MG63 (cell line): ENCODE data around the gene GBP3. TPM values are rescaled to one million over a fixed set of nuclear protein-coding genes. Genes with fewer than 3 reads are reported as not detected.
"Not testable (repeated sequence)": the region's sequence is repeated elsewhere in the genome, so short reads cannot be mapped to it uniquely, and the experiment has no call there.

Experiments
- DNase-seq: peaks from one replicate; pipeline ENCODE4 v3.0.0-alpha.2; 2020
- H3K27me3 ChIP-seq: fragments of 250-450 bp; sonication (Bioruptor Pico); 2 replicates; pipeline ENCODE4 v1.5.1; 2020; ENCODE audit warnings: mild to moderate bottlenecking, moderate library complexity
- H3K36me3 ChIP-seq: fragments of 250-450 bp; sonication (Bioruptor Pico); 2 replicates; pipeline ENCODE4 v1.5.1; 2020; ENCODE audit warnings: mild to moderate bottlenecking, moderate library complexity
- H3K4me3 ChIP-seq: fragments of 250-450 bp; sonication (Bioruptor Pico); 2 replicates; pipeline ENCODE4 v1.5.1; 2020; ENCODE audit warnings: mild to moderate bottlenecking, moderate library complexity
- H3K9me3 ChIP-seq: fragments of 250-450 bp; sonication (Bioruptor Pico); 2 replicates; pipeline ENCODE4 v1.5.1; 2020; ENCODE audit warnings: mild to moderate bottlenecking, moderate library complexity
- total RNA-seq: library from RNA; depleted of rRNA; stranded (reverse); fragments of >200 nt; shearing (Covaris generic); gene quantifications from 2 replicates; pipeline ENCODE4 v1.2.3, GENCODE V29; 2014; ENCODE audit warnings: low replicate concordance

The GBP3 gene
- total RNA-seq, 1 experiment from 2014 or later = 18.5 TPM

DNA sequence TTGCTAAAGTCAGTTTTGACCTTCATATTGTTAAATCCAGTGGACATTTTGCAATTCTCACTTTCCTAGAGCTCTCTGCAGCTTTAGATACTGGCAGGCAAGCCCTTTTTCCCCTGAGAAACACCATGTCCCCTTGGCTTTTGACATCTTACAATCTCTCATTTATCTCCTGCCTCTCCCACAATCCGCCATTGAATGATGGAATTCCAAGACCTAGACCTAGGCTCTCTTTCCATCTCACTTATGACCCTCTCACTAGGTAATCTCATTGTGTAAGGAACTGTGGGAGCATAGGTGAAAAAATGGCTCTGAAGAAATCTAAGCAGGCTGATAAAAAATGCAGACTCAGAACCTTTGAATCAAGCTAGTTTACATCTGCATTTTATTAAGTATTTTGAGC, 32.2 kb downstream of the GBP3 start:
- no peaks in the 10 kb centered on the region for H3K27me3 ChIP-seq
- no peak overlapping the region for H3K4me3 ChIP-seq
- peaks cover 6% of the 10 kb centered on the region for H3K36me3 ChIP-seq
- DNase-seq = no peak
- no peaks in the 10 kb centered on the region for H3K9me3 ChIP-seq

DNA sequence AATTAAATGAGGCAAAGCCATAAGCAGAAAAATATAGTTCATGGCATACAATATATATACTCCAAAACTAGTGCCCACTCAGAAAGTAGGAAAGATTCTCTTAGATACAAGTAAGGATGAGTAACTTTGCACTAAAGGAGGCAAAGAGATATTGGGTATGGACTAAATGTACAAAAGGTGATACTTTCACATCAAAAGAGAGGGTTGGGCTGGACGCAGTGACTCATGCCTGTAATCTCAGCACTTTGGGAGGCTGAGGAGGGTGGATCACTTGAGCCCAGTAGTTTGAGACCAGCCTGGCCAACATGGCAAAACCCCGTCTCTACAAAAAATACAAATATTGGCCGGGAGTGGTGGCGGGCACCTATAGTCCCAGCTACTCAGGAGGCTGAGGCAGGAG, 37.0 kb downstream of the GBP3 start:
- DNase-seq = no peak
- no peak overlapping the region for H3K4me3 ChIP-seq
- no peaks in the 10 kb centered on the region for H3K27me3 ChIP-seq
- H3K9me3 ChIP-seq = no peaks in the 10 kb centered on the region
- H3K36me3 ChIP-seq = peaks cover 19% of the 10 kb centered on the region

DNA sequence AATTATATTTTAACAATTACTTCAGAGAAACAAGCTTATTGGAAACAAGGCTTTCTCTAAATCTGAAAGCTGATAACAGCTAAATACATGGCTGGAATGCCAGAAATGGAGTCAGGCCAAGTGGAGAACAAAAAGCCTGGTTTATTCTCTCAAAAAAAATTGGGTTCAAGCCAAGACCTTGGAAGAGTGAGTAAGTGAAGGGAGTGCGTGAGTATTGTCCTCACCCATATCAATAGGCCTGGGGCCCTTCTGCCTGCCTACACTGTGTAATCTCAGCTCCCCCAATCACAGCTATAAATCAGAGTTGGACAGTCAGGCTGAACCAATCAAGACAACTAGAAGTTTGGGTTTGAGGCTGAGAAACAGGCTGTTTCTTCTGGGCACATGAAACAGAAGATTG, 37.6 kb downstream of the GBP3 start:
- H3K36me3 ChIP-seq = peaks cover 17% of the 10 kb centered on the region
- no peak overlapping the region for H3K4me3 ChIP-seq
- no peaks in the 10 kb centered on the region for H3K27me3 ChIP-seq
- no peaks in the 10 kb centered on the region for H3K9me3 ChIP-seq
- DNase-seq = peak; percentile 46

DNA sequence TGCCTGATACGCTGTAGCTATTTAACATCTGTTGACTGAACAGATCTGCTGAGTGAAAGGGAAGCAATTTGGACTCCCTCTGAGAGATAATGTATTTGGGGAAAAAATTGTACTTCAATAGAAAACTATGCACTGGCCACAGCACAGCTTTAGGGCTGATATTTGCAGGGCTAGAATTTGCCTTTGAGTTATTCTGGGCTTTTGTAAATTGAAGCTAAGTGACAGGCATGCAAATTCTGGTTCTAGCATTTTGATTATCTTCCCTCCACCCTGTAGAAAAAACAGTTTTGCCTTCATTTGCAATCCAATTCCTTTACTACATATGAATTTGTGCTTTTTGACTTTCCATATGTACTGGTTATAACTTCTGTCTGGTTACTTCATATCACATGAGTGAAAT, 38.1 kb downstream of the GBP3 start:
- no peaks in the 10 kb centered on the region for H3K9me3 ChIP-seq
- no peak overlapping the region for H3K4me3 ChIP-seq
- DNase-seq = no peak
- peaks cover 17% of the 10 kb centered on the region for H3K36me3 ChIP-seq
- H3K27me3 ChIP-seq = no peaks in the 10 kb centered on the region

DNA sequence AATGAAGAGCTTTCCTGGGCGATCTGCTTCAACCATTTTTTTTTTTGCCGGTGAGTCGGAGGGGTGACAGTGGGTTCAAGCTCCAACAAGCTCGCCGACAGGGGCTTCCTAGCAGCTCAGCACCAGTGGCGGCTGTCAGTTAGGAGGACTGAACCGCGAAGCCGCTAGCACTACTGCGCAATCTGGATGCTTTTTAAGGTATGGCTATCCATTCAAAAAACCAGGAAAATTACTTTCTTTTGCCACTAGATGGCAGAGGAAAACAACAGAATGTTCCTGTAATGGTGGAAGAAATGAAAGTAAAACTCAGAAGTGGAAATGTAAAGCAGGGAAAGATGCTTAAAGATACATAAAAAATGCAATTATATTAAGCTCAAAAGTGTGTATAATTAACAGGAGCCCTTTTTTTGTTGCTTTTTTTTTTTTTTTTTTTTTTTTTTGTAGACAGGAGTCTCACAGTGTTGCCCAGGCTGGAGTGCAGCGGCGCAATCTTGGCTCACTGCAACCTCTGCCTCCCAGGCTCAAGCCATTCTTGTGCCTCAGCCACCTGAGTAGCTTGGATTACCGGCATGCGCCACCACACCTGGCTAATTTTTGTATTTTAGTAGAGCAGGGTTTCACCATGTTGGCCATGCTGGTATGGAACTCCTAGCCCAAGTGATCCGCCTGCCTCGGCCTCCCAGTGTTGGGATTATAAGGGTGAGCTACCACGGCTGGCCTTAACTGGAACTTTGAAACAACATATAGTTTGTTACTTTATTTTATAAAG, 38.7 kb downstream of the GBP3 start:
- Histone ChIP-seq H3K27me3 (no peaks in the 10 kb centered on the region), H3K36me3 (peaks cover 17% of the 10 kb centered on the region), H3K4me3 (no peak overlapping the region), H3K9me3 (no peaks in the 10 kb centered on the region)
- no peak for DNase-seq

DNA sequence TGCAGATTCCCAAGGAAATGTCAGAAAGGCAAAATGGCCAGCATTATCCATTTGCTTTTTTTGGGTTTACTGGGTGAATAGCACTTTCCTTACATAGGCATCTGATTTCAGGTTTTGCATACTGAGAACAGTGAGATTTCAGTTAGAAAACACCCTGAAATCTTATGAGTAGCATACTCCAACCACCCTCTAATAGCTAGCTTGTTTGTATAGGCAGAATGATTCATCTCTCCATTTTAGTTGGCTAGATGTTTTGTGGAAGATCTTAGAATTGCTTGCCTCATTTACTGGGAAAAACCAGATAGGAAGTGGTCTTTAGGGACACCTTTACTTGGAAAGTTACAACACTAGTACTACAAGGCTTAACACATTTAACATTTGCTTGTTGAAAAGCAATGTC, 40.6 kb downstream of the GBP3 start:
- Histone ChIP-seq H3K9me3 (no peaks in the 10 kb centered on the region), H3K4me3 (no peak overlapping the region), H3K36me3 (peaks cover 13% of the 10 kb centered on the region), H3K27me3 (no peaks in the 10 kb centered on the region)
- no peak for DNase-seq

DNA sequence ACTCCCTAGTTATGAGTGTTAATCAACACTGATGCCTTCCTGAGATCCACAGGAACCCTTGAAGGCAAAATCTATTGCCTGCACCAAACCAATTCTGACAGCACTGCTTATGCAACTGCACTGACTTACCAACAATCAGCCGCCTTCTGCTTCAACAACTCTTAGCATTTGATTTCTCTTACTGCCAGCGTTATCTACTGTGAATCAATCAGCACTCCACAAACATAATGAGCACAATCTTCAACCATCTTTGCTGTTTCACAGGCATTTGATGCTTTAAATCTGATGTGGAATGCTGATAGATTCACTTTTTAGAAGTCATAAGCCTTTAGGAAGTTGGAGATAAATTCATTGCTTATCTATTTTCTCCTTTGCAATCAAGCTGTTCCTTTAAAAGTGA, 41.2 kb downstream of the GBP3 start:
- not testable (repeated sequence) for DNase-seq, H3K4me3 ChIP-seq, H3K9me3 ChIP-seq, H3K27me3 ChIP-seq
- H3K36me3 ChIP-seq = peaks cover 13% of the 10 kb centered on the region

DNA sequence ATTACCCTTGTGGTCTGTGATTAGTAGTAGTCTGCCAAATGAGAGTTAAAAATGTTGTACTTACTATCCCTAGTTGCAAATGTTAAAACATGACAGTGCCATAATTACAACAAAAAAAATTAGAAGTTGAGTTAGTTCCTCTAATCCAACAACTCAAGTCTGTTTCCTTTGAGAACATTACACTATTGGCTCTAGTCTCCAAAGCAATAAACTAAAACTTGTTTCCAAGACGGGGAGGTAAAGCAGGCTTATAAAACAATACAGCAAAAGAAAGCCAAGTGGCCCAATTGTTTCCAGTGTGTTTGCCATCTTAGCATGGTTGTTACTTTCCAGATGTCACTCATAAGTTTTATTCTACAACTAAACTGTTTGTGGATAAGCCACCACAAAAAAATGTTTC, 41.8 kb downstream of the GBP3 start:
- DNase-seq = no peak
- Histone ChIP-seq H3K4me3 (no peak overlapping the region), H3K36me3 (peaks cover 13% of the 10 kb centered on the region), H3K27me3 (no peaks in the 10 kb centered on the region), H3K9me3 (no peaks in the 10 kb centered on the region)

DNA sequence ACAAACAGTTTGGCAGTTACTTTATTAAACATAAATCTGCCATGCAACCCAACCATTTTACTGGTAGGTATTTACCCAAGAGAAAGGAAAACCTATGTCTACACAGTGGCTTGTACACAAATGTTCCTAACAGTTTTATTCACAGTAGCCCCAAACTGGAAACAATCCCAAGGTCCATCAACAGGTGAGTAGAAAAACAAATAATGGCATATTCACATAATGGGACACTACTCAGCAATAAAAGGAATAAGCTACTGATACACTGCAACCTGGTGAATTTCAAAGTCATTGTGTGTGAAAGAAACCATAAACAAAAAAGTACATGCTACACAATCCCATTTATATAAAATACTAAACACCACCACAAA, 42.9 kb downstream of the GBP3 start:
- no peak overlapping the region for H3K4me3 ChIP-seq
- no peaks in the 10 kb centered on the region for H3K27me3 ChIP-seq
- H3K9me3 ChIP-seq = no peaks in the 10 kb centered on the region
- no peak for DNase-seq
- H3K36me3 ChIP-seq = peaks cover 13% of the 10 kb centered on the region

DNA sequence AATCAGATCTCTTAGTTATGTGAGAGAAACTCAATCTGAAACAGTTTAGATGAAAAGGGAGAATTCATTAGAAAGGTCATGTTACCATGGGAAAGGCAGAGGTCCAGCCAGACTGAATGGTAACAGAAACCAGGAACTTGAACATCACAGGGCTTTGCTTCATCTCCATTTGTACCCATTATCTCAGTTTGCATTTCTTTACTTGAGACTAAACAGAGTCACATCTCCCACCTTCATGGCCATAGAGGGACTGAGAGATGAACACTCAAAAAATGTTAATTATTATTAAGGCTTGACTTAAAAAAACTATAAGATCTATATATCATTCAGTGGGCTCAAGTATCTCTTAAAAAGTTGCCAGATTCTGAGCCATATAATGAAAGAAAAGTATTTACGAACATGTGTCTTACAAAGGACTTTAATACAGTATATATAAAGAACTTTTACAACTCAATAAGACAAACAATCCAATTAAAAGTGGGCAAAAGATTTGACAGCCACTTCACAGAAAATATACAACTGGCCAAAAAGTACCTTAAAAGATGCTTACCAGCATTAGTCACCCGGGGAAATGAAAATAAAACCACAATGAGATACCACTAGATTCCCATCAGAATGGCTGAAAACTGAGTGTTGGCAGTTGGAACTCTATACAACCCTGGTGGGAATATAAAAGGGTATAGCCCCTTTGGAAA, 43.5 kb downstream of the GBP3 start:
- no peak for DNase-seq
- H3K4me3 ChIP-seq = no peak overlapping the region
- H3K36me3 ChIP-seq = peaks cover 13% of the 10 kb centered on the region
- no peaks in the 10 kb centered on the region for H3K9me3 ChIP-seq
- H3K27me3 ChIP-seq = no peaks in the 10 kb centered on the region

DNA sequence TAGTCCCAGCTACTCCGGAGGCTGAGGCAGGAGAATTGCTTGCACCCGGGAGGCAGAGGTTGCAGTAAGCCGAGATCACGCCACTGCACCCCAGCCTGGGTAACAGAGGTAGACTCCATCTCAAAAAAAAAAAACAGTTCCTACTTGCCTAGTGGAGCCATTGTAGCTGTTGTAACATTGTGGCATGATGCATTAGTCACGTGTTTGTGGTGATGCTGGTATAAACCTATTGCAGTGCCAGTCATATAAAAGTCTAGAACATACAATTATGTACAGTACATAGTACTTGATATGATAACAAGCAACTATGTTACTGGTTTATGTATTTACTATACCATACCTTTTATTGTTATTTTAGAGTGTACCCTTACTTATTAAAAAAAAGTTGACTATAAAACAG, 46.4 kb downstream of the GBP3 start:
- DNase-seq = no peak

DNA sequence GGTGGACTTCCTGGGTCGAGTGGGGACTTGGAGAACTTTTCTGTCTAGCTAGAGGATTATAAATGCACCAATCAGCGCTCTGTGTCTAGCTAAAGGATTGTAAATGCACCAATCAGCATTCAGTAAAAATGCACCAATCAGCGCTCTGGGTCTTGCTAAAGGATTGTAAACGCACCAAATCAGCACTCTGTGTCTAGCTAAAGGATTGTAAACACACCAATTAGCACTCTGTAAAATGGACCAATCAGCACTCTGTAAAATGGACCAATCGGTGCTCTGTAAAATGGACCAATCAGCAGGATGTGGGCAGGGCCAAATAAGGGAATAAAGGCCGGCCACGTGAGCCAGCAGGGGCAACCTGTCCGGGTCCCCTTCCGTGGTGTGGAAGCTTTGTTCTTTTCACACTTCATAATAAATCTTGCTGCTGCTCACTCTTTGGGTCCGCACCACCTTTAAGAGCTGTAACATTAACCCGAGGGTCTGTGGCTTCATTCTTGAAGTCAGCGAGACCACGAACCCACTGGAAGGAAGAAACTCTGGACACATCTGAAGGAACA, 48.0 kb downstream of the GBP3 start:
- H3K27me3 ChIP-seq, H3K36me3 ChIP-seq, DNase-seq, H3K4me3 ChIP-seq, H3K9me3 ChIP-seq: not testable (repeated sequence)

More for the DNA sequence above, 46.4 kb downstream of the GBP3 start:
- H3K27me3 ChIP-seq = no peaks in the 10 kb centered on the region
- H3K36me3 ChIP-seq = no peaks in the 10 kb centered on the region; the same call in 1 of the 2 replicates
- no peaks in the 10 kb centered on the region for H3K9me3 ChIP-seq
- no peak overlapping the region for H3K4me3 ChIP-seq

DNA sequence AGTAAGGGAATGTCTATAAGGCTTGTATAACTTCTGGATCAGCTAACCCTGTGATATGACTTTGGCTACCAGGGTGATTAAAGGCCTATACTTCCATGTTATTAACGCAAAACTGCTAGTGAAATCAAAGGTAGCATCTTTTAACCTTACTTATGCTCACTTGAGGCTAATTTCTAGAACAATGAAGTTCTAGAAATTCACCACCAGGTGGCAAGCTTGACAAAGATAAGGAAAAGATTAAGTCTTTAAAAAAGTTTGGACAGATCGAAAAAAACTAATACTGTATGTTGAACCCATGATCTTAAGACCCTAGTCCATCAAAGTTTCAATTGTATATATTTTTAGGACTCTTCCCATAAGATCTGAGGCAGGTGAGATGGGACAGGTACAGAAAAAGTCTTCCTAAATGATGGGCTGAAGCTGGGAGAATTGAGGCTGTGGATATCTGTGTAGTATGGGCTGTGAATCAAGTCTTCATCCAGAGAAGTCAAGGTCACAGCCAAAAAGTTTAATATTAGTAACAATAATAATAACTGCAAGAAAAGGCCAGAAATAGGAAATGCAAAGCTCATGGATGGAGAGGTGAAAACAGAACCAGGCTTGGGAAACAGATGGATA, 49.0 kb downstream of the GBP3 start:
- Histone ChIP-seq H3K27me3 (no peaks in the 10 kb centered on the region), H3K36me3 (no peaks in the 10 kb centered on the region), H3K9me3 (no peaks in the 10 kb centered on the region), H3K4me3 (no peak overlapping the region)
- no peak for DNase-seq

DNA sequence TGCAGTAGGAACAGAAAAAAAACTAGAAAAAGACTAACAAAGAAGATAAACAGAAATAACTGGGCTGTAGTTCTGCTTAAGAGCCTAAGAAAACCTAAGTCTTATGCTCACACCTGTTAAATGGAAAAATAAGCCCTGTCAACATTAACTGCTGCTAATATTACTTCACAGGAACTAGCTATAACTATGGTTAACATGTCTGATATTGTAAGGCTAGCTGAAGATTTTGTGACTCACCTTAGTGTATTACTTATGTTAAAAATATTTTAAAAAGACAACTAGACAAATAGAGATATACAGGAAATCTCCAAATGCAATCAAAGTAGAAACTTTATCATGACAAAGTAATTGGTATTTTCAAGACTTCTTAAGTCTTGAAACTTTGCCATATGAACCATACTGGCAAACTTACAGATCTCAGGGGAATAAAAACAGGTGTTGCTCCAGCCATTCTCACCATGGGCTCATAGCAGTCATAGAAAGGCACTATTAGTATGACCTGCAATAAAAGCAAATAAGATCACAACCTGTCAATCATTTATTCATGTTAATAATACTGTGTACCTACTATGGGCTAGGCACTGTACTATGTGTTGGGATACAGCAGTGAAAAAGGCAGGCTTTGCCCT, 60.9 kb downstream of the GBP3 start:
- no peaks in the 10 kb centered on the region for H3K9me3 ChIP-seq
- DNase-seq = no peak
- H3K27me3 ChIP-seq = no peaks in the 10 kb centered on the region
- H3K36me3 ChIP-seq = peaks cover 6% of the 10 kb centered on the region; the same call in 1 of the 2 replicates
- no peak overlapping the region for H3K4me3 ChIP-seq

DNA sequence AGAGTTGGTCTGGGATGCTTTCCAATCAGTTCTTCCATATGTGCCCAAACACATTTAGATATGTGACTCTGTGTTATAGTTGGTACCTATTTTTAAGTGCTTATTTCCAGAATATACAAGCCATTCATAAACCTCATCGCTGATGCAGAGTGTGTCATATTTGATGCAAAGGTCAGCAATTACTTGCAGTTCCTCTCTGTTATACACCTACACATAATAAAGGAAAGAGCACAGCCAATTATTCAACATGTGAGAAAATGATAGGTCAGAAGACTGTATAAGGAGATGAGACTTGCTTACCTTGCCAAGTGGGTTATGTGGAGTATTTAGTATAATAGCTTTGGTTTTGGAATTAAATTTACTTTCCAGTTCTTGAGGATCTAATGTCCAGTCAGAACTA, 61.6 kb downstream of the GBP3 start:
- no peak for DNase-seq
- no peaks in the 10 kb centered on the region for H3K9me3 ChIP-seq
- no peaks in the 10 kb centered on the region for H3K27me3 ChIP-seq
- H3K4me3 ChIP-seq = no peak overlapping the region
- peaks cover 6% of the 10 kb centered on the region; the same call in 1 of the 2 replicates for H3K36me3 ChIP-seq
